HEK293 (cell line): ENCODE measurements around the gene HK2.

ENCODE experiments used
- CTCF ChIA-PET: fragments of 350-600 bp; formaldehyde crosslinking; extraction: SDS; loops from one replicate; lab custom pipeline; 2021; ENCODE audit warnings: antibody characterized with exemption; lab: Yijun Ruan, JAX
- POLR2A ChIA-PET: fragments of 300-600 bp; formaldehyde crosslinking; extraction: SDS; loops from one replicate; lab custom pipeline; 2020; ENCODE audit warnings: antibody characterized with exemption, inconsistent platforms; lab: Yijun Ruan, JAX
- H3K27ac ChIP-seq: fragments of 200-500 bp; sonication (Bioruptor generic); 2 replicates; pipeline ENCODE4 v1.5.1; 2014; ENCODE audit warnings: low read depth, low read length, control low read depth, inconsistent platforms; ENCODE audit errors: extremely low read depth
- H3K36me3 ChIP-seq, 2 experiments: fragments of 200-500 bp in 1 of 2; sonication (Bioruptor generic) in 1 of 2; 1 replicate in 1 of 2; 2 replicates in 1 of 2; pipeline ENCODE4 v1.5.1; 2014 to 2017; ENCODE audit warnings: inconsistent platforms in 2 of 2, low read length in 2 of 2; ENCODE audit not compliant: control insufficient read depth in 2 of 2, insufficient read depth in 1 of 2
- H3K4me1 ChIP-seq: fragments of 200-500 bp; sonication (Bioruptor generic); 2 replicates; pipeline ENCODE4 v1.5.1; 2014; ENCODE audit warnings: mild to moderate bottlenecking, low read length, inconsistent platforms; ENCODE audit not compliant: control insufficient read depth, insufficient read depth
- H3K4me3 ChIP-seq: 2 replicates; pipeline ENCODE4 v1.5.1; 2011; ENCODE audit warnings: low read depth, mild to moderate bottlenecking, control low read depth, low read length, moderate library complexity
- H3K9me3 ChIP-seq: fragments of 200-500 bp; sonication (Bioruptor generic); 2 replicates; pipeline ENCODE4 v1.5.1; 2014; ENCODE audit warnings: low read depth, low read length, inconsistent platforms; ENCODE audit not compliant: control insufficient read depth, insufficient read depth
- EGR2 ChIP-seq: fragments of 450-650 bp; formaldehyde crosslinking; IDR thresholded peaks from 2 replicates; pipeline ENCODE4 v1.5.1; 2016; ENCODE audit warnings: low read depth, missing biosample characterization, missing genetic modification characterization
- PRDM4 ChIP-seq: fragments of 450-650 bp; formaldehyde crosslinking; IDR thresholded peaks from 2 replicates; pipeline ENCODE4 v1.5.1; 2017; ENCODE audit warnings: missing biosample characterization, missing genetic modification characterization
- RBAK ChIP-seq: fragments of 450-650 bp; formaldehyde crosslinking; IDR thresholded peaks from 2 replicates; pipeline ENCODE4 v1.5.1; 2016; ENCODE audit warnings: missing biosample characterization, missing genetic modification characterization
- SALL2 ChIP-seq: fragments of 450-650 bp; formaldehyde crosslinking; IDR thresholded peaks from 2 replicates; pipeline ENCODE4 v1.5.0; 2017; ENCODE audit warnings: missing biosample characterization, mild to moderate bottlenecking, missing genetic modification characterization, borderline replicate concordance
- SP3 ChIP-seq: fragments of 450-650 bp; formaldehyde crosslinking; IDR thresholded peaks from 2 replicates; pipeline ENCODE4 v1.5.1; 2016; ENCODE audit warnings: missing biosample characterization, missing genetic modification characterization
- ZFHX2 ChIP-seq: fragments of 450-650 bp; formaldehyde crosslinking; conservative IDR thresholded peaks from 2 replicates; pipeline ENCODE4 v1.5.1; 2016; ENCODE audit warnings: missing biosample characterization, missing genetic modification characterization
- ZFP69B ChIP-seq: fragments of 450-650 bp; formaldehyde crosslinking; IDR thresholded peaks from 2 replicates; pipeline ENCODE4 v1.5.1; 2016; ENCODE audit warnings: missing biosample characterization, missing genetic modification characterization
- ZNF223 ChIP-seq: fragments of 450-650 bp; formaldehyde crosslinking; IDR thresholded peaks from 2 replicates; pipeline ENCODE4 v1.5.1; 2016; ENCODE audit warnings: missing biosample characterization, missing genetic modification characterization
- ZNF48 ChIP-seq: fragments of 450-650 bp; formaldehyde crosslinking; IDR thresholded peaks from 2 replicates; pipeline ENCODE4 v1.5.1; 2016; ENCODE audit warnings: missing biosample characterization, missing genetic modification characterization
- ZNF544 ChIP-seq: fragments of 450-650 bp; formaldehyde crosslinking; IDR thresholded peaks from 2 replicates; pipeline ENCODE4 v1.5.0; 2017; ENCODE audit warnings: missing biosample characterization, missing genetic modification characterization
- ZNF596 ChIP-seq: fragments of 450-650 bp; IDR thresholded peaks from 2 replicates; pipeline ENCODE4 v1.5.0; 2018; ENCODE audit warnings: missing biosample characterization, mild to moderate bottlenecking, missing genetic modification characterization, moderate library complexity
- ZNF704 ChIP-seq: fragments of 450-650 bp; formaldehyde crosslinking; IDR thresholded peaks from 2 replicates; pipeline ENCODE4 v1.5.1; 2016; ENCODE audit warnings: missing biosample characterization, missing genetic modification characterization
- TF ChIP-seq, protein P1 (sequence below): fragments of 450-650 bp; formaldehyde crosslinking; conservative IDR thresholded peaks from 2 replicates; pipeline ENCODE4 v1.5.1; 2016; ENCODE audit warnings: low read depth, missing biosample characterization, missing genetic modification characterization
- TF ChIP-seq, protein P2 (sequence below): fragments of 450-650 bp; formaldehyde crosslinking; IDR thresholded peaks from 2 replicates; pipeline ENCODE4 v1.5.1; 2016; ENCODE audit warnings: missing biosample characterization, missing genetic modification characterization

Gene HK2

GRCh38 chr2:74843433-74843832 is 9.5 kb downstream of the HK2 start:
- Histone ChIP-seq H3K4me3 (no peak overlapping the region), H3K9me3 (no peaks in the 10 kb centered on the region)
- CTCF ChIA-PET: interaction anchor here (1.0 kb wide), 1 partner anchor 176 kb away, joined by 3 read pairs; no protein-coding TSS in a partner anchor
- TF ChIP-seq RBAK: no peak
- TF ChIP-seq SP3: 0 out of 2 replicates have a peak, but pooled peaks have one; percentile 18
- peak; percentile 72 for TF ChIP-seq ZFHX2 (tag by site-specific recombination)
- peak; percentile 29; the same call in 1 of the 2 replicates for TF ChIP-seq ZFP69B (tag by site-specific recombination)
- TF ChIP-seq ZNF596 (tag by site-specific recombination): no peak
- TF ChIP-seq ZNF704 (tag by site-specific recombination): no peak
- no peak for TF ChIP-seq ZNF48 (tag by site-specific recombination)
- TF ChIP-seq, protein P1, sequence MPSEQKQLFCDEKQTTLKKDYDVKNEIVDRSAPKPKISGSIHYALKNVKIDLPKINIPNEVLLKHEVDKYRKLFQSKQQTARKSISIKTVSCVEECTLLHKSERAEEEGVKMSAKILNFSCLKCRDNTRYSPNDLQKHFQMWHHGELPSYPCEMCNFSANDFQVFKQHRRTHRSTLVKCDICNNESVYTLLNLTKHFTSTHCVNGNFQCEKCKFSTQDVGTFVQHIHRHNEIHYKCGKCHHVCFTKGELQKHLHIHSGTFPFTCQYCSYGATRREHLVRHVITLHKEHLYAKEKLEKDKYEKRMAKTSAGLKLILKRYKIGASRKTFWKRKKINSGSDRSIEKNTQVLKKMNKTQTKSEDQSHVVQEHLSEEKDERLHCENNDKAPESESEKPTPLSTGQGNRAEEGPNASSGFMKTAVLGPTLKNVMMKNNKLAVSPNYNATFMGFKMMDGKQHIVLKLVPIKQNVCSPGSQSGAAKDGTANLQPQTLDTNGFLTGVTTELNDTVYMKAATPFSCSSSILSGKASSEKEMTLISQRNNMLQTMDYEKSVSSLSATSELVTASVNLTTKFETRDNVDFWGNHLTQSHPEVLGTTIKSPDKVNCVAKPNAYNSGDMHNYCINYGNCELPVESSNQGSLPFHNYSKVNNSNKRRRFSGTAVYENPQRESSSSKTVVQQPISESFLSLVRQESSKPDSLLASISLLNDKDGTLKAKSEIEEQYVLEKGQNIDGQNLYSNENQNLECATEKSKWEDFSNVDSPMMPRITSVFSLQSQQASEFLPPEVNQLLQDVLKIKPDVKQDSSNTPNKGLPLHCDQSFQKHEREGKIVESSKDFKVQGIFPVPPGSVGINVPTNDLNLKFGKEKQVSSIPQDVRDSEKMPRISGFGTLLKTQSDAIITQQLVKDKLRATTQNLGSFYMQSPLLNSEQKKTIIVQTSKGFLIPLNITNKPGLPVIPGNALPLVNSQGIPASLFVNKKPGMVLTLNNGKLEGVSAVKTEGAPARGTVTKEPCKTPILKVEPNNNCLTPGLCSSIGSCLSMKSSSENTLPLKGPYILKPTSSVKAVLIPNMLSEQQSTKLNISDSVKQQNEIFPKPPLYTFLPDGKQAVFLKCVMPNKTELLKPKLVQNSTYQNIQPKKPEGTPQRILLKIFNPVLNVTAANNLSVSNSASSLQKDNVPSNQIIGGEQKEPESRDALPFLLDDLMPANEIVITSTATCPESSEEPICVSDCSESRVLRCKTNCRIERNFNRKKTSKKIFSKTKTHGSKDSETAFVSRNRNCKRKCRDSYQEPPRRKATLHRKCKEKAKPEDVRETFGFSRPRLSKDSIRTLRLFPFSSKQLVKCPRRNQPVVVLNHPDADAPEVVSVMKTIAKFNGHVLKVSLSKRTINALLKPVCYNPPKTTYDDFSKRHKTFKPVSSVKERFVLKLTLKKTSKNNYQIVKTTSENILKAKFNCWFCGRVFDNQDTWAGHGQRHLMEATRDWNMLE (tag by site-specific recombination): 0 out of 2 replicates have a peak, but pooled peaks have one; percentile 28
- TF ChIP-seq ZNF544: no peak
- no peak for TF ChIP-seq ZNF223
- TF ChIP-seq PRDM4 (tag by site-specific recombination): peak; percentile 90
- TF ChIP-seq, protein P2, sequence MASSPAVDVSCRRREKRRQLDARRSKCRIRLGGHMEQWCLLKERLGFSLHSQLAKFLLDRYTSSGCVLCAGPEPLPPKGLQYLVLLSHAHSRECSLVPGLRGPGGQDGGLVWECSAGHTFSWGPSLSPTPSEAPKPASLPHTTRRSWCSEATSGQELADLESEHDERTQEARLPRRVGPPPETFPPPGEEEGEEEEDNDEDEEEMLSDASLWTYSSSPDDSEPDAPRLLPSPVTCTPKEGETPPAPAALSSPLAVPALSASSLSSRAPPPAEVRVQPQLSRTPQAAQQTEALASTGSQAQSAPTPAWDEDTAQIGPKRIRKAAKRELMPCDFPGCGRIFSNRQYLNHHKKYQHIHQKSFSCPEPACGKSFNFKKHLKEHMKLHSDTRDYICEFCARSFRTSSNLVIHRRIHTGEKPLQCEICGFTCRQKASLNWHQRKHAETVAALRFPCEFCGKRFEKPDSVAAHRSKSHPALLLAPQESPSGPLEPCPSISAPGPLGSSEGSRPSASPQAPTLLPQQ: peak; percentile 56; the same call in 1 of the 2 replicates
- TF ChIP-seq EGR2 (tag by site-specific recombination): peak; percentile 71; the same call in 1 of the 2 replicates
- TF ChIP-seq, all 188 proteins: peak for 7
- no peaks in the 10 kb centered on the region for H3K36me3 ChIP-seq
- POLR2A ChIA-PET: no interaction called here
- peaks cover 3% of the 10 kb centered on the region; the same call in 1 of the 2 replicates for H3K4me1 ChIP-seq
- H3K27ac ChIP-seq: no peak overlapping the region

DNA sequence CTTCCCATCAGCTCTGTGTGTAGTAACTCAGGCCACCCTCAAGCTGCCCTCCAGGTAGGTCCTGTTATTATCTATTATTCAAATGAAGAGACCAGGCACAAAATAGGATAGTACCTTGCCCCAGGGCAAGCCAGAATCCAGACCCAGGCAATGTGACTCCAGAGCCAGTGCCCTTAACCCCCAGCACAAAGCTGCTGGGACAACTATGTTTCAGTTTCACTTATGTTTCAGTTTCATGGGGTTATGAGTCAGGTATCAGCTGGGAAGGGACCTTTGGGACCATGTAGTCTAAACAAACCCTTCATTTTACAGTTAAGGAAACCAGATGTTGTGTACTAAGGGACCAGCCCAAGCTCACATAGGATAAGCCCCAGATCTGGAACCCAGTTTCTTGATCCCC is 10.0 kb downstream of the HK2 start:
- H3K36me3 ChIP-seq: no peaks in the 10 kb centered on the region
- H3K4me3 ChIP-seq: no peak overlapping the region
- POLR2A ChIA-PET: no interaction called here
- TF ChIP-seq SALL2: no peak
- 0 out of 2 replicates have a peak, but pooled peaks have one; percentile 1 for TF ChIP-seq SP3
- CTCF ChIA-PET: interaction anchor here (0.5 to 1.0 kb wide), 3 partner anchors 8 to 379 kb away, joined by 3 to 4 read pairs (median 3); partner anchors contain the start of gene MOGS
- peaks cover 3% of the 10 kb centered on the region; the same call in 1 of the 2 replicates for H3K4me1 ChIP-seq
- H3K27ac ChIP-seq: no peak overlapping the region
- H3K9me3 ChIP-seq: no peaks in the 10 kb centered on the region
